GM18499 (cell line): ENCODE results near the gene WIPI1.

ENCODE experiments used
- ATAC-seq: cut with Tn5 transposase; IDR thresholded peaks from one replicate; pipeline ENCODE4 v1.9.1; 2021; ENCODE audit warnings: moderate number of reproducible peaks; ENCODE audit not compliant: insufficient read depth, unreplicated experiment

The WIPI1 gene

DNA sequence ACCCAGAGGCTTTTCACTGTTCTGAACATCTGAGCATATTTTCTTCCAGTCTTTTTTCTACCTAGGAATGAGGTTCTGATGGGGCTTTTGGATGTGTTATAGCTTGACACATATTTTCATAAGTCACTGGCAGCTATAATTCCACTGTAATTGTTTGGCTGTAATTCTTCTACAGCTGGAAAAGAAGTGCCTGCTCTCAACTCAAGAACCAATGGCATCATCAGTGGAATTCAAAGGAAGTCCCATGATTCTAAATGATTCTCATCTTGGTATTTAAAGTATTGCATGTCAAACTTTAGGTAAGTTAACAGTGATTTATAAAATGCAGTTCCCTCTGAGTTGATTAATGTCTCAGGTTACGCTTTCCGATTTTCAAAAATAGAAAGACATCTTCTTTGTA is 16.8 kb downstream of the WIPI1 start:
- ATAC-seq: no peak

DNA sequence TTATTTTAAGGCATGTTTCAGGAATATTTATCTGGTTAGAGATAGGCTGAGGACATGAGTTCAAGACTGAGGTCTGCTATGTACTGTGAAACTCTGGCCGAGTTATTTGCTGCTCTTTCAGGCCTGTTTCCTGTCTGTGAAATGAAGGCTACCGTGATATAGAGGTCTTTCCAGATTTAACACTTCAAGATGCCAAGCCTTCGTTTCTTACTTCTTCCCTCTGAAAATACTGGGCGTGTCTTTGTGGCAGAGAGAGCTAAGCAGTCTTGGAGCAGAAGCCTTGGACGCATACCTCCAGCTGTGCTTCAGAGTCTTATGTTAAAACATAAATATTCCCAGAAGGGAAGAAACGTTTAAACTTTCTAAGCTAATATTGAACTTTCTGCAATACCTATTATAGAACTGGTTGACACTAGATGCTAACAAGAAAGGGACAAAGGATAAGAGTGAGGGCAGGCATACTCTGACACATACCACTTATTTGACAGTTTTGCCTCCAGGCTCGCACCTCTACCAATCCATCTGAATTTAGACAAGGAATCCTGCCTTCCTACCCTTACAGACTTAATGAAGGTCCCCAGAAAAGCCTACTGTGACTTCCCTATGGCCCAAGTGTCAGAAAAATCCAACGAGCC is 17.5 kb downstream of the WIPI1 start:
- no peak for ATAC-seq

DNA sequence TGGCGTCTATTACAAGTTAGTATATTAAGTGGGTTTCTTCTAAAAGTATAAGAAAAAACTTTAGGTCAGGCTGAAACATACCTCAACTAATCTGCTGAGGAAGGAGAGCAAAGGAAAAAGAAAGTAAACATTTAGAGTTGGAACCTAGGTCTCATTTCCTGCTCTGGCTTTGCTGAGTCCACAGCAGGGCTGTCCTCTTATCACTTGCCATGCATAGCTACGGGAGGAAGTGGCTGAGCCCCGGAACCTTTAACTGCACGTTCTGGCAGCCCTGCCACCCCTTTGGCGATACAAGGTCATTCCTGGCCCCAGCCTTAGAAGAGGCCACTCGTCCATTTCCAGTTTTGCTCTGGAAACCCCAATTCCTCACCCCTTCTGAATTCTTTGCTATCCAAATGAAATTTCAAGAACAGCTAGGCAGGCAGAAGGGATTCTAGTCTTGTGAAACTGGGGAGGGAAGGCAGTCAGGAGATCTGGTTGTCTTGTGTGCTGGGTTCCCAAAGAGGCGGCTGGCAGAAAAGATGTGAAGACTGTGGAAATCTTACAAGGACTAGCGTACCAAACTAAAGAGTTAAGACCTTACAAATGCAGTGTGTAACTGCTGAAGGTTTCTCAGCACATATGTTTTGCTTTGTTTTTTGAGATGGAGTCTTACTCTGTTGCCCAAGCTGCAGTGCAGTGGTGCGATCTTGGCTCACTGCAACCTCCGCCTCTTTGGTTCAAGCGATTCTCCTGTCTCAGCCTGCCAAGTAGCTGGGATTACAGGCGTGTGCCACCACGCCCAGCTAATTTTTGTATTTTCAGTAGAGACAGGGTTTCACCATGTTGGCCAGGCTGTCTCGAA is 19.1 kb downstream of the WIPI1 start:
- no peak for ATAC-seq

DNA sequence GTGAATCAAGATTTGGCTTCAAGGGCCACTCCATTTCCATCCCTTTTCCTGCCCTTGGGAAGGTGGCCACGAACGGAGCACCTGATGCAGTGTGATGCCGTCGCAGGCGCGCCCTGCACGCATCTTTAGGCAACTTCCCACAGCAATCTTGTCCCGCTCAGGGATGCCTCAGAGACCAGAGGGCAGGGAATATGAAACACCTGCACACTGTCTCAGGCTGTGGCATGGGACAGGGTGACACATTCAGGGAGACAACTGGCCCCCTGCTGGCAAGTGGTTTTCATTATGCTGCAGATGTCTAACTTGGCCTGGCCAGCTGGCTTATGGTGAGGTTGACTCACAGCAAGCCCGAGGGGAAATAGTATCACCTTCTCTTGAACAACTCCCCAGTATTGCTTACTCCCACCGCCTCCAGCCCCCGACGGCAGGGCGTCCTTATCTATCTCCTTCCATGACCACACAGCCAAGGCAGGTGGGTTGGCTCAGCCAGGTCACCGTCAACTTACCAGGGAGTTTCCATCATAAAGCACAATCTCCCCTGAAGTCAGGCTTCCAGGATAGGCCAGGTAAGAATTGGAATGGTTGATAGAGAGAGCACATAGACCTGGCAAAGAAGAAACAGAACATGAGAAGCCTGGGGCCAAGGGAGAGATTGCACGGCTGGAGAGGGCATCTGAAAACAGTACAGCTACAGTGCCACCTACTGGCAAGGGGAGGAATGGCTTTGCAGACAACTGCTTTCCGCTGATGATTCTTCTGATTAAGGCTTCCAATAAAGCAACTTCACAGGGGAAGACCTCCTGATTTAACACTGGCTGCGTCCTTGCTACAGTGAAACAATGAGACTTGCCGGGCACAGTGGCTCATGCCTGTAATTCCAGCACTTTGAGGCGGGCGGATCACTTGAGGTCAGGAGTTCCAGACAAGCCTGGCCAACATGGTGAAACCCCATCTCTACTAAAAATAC is 21.1 kb downstream of the WIPI1 start:
- no peak for ATAC-seq

DNA sequence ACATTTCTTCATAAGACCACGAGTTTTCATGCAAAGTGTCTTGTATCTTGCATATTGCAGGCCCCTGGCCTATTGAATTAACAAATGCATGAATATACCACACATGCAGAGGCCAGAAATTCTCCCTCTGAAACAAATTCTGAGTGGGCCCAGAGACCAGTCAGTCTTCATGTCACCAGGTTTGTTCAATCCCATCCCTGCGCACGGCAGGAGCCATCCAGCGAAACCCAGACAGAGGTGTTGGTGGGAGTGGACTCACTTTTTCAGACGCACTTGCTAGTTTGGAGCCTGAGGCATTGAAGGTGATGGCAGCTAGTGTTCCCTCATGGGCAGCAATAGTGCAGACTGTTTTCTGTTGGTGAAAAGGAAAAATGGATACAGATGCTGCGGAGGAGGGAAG is 21.9 kb downstream of the WIPI1 start:
- no peak for ATAC-seq

DNA sequence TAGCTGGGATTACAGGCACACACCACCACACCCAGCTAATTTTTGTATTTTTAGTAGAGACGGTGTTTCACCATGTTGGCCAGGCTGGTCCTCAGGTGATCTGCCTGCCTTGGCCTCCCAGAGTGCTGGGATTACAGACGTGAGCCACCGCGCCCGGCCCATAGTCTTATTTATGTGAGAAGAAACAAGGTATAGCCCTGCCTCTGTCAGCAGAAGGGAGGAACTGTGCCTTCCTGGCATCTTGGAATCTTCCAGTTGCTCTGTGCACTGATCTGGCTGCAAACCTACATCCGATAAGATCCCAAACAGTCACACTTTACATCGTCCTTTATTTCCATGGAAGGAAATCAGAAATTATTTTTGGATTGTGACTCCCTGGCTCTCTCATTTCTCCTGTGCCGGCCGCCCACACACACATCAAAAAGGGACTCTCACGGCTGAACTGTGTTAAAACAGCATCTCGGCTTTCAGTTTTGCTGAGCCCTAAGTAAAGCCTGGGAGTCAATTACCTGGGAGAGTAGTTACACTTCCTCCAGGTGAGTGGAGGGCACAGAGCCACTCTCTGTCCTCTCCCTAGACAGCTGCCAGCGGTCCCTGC is 23.3 kb downstream of the WIPI1 start:
- no peak for ATAC-seq

DNA sequence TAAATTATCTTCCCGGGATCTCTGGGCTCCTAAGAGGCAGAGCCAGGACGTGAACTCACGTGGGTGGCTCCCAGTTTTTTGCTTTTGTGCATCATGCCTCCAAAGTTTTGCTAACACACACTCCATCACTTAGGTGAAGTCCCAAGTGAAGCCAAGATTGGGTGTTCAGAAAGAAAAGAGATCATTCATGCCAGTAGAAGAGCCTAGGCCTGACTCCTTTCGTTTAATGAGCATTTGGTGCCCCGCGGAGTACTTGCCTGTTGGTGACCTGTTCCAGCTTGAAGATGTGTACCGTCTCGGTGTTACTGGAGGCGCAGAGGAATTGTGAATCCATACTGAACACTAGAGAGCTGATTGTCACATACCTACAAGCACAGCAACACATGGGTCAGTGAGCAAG is 24.1 kb downstream of the WIPI1 start:
- no peak for ATAC-seq

DNA sequence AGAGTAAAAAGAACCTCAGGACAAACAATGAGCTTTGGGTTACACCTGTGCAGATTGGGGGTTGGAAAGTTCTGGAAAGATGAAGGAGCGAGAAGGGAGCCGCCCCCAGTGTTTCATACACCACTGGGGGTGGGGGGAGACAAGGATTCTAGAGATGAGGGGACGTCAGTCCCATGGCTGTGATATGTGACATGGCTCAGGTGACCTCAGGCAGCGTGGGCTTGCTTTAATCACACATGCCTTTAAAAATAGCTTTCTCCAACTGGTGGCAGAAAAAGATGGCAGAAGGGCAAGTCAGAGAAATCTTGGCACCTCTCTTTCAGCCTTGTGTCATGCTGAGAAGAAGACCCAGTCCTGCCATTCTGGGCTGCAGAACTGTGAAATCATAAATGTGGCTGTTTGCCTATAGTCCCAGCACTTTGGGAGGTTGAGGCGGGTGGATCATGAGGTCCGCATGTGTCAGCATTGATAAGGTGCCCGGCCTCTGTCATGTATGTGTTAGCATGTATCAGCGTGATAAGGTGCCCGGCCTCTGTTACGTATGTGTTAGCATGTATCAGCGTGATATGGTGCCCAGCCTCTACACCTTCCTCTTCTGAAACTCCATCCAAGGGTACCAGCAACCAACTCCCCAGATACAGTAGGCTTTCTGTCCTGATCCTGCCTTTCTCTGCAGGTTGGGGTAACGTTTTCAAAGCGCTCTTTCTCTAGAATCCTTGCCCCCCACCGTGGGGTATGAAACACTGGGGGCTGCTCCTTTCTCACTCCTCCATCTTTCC is 25.0 kb downstream of the WIPI1 start:
- ATAC-seq: no peak

DNA sequence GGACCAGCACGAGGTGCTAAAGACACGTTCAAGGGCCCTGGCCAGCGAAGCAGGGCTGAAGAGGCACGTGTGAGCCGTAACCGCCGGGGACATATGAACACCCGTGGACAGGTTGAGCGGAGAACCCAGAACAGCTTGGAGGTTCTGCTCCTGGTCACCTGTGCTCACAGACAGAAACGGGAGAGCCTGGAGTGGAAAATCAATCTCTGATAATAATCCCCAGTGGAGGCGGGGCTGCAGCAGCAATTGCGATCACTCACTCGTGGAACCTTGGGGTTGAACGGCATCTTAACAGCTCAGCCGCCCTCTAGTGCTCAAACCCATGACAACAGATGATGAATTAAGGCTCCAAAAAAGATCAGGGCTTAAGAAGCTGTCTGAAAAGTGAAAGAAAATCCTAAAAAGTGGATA is 25.6 kb downstream of the WIPI1 start:
- ATAC-seq: no peak

DNA sequence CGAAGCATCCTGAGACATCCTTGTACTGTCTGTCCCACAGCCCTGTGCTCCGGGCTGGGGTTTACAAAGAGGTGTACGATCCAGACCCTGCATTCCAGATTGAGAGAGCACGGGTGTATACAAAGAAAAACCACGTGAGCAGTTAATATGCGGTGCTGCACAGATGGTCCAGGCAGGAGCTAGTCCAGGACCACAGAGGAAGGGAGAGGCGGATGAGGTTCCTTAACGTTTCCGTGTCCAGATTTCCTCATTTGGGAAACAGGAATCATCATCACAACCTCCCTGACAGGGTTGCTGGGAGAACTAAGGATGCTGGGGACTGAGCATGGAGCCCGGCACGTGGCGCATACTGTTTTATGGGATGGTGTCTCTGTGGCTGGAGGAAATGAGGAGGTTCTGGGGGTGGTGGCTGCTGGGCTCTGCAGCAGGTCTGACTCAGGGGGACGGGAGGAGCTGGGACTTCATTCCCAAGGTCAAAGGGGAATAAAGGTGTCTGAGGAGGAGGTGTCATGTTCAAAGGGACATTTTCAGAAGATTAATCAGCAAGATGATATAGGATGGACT is 26.2 kb downstream of the WIPI1 start:
- no peak for ATAC-seq

DNA sequence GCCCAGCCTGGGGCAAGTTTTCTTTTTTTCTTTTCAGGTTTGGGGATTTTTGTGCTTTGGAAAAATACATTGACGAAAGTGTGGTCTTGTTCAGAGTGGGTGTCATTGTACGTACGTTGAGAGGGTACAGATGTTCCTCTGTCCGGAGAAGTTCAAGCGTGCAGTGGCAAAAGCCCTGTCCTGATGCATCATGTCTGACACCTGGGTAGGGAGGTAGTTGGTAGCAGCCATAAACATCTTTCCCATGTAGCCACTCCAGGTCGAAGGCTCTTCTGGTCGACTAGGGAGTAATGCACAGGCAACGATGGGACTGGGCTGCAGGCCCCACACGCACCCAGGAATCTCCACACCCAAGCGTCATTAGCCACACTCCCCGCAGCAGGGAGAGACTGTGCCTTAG is 27.4 kb downstream of the WIPI1 start:
- ATAC-seq: no peak

DNA sequence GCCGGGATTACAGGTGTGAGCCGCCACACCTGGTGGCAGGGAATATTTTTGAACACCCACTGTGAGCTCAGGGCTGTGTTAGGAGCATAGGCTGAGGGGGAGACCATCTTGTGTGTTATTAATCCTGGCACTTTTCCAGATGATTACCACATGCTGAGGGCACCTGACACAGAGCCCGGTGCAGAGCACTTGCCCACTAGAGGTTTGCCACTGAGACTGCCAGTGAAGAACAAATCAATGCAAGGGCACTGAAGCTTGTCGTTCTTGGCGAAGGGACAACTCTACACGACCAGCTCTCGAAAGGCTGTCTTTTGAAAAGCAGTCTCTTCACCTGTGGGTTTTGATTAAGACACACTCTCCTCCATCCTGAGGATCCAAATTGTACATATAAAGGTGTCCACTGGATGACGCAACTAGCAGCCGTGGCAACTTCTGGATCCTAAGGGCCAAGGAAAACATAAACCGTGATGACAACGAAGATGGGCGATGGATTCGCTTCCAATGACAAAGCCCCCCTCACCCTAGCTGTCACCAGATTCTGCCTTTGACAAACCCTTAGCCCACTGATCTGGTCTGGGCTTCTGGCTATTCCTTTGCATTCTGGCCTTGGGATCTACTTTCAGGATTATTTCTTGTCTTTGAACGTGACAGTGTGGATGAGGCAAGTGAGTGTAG is 28.7 kb downstream of the WIPI1 start:
- no peak for ATAC-seq

DNA sequence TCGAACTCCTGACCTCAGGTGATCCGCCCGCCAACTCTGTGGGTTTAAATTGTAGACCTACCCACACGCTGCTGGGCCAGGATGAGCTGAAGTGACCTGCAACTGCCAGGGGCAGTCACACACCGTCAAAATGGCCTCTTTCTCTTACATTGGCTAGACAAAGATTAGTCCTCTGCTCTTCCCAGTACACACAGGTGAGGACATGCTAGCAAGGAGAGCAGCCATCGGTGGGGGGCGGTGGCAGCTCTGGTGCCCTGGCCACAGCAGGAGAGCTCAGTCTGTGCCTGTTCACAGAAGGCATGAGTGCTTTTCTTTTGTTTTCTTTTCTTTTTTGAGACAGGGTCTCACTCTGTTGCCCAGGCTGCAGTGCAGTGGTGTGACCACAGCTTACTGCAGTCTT is 29.7 kb downstream of the WIPI1 start:
- ATAC-seq: no peak

DNA sequence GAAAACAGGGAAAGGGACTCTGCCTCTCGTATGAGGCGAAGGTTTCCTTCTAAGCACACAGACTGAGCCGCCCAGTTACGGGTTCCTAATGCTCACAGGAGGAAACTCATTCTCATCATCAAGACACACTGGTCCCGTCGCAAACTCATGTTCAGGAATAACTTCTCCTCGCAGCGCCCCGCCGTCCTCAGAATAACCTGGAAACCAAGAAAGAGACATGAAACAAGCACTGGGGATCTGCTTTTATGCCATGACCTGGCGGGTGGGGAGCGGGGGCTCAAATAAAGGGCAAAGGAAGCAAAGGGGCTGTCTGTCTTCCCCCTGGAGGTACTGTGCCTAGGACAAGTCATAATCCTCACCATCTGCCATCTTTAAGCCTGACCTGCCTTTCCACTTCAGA is 31.3 kb downstream of the WIPI1 start:
- no peak for ATAC-seq

DNA sequence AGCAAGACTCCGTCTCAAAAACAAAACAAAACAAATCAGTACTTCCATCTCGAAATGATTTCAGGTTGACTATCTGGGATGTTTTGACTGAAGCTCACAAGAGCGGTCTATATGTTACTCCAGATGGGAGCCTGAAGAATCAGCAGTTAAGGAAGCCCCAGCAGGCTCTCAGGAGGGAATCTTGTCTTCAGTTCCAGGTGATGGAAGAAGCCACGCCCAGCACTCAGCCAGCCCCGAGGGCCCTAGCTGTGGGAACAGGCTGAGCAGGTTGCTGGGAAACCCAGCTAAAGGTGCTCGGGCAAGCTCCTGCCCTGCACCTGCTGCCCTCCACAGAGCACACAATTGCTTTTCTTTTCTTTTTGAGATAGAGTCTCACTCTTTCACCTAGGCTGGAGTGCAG is 32.4 kb downstream of the WIPI1 start:
- ATAC-seq: no peak

DNA sequence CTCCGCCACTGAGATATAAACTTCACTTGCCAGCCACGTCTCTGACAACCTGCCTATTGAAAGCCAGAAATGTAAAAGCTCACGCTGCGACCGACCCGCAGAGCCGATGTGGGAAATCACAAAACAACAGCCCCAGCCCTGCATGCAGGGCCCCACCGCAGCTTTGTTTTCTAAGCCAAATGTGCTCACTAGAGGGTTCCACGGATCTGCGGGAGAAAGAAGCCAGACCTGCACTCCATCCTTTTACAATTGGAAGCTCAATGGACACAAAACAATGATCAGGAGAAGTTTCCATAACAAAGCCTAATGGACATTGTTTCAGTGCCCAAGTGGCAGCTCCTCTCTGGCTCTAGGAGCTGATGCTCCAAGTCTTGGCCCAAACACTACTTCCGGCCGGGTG is 33.1 kb downstream of the WIPI1 start:
- ATAC-seq: no peak

DNA sequence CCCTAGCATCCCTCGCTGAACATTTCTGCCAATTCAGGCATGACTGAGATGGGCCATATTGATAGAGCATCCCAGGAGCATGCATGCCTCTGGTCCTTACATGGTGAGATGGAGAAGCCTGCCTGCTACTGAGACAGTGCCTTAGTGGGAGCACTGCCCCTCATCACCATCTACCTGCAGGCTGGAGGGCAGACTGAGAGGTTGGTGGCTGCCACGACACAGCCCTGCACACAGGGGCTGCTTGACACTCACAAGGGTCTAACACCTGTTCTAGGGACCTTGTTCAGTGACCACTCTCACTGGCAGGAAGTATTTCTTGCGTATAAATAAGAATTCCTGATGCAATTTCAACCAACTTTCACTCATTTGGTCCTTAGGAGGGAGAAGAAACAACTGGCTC is 34.0 kb downstream of the WIPI1 start:
- ATAC-seq: no peak

DNA sequence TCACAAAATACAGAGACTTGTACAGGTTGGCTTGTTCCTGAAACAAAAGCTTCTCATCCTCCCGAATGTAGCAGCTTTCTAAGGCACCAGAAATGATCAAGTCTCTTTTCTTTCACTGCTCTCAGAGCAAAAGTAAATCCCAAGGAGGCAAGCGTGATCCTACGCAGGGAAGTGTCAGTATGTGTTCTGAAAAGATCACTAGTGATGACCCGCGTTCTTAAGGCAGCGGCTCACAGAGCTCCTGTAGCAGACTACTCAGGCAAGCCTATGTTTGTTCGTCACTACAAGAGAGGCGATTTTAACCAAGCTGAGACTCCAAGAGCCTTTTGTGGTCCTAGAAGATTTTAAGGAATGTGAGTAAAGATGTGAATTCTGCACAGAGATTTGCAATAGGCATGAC is 34.5 kb downstream of the WIPI1 start:
- no peak for ATAC-seq

DNA sequence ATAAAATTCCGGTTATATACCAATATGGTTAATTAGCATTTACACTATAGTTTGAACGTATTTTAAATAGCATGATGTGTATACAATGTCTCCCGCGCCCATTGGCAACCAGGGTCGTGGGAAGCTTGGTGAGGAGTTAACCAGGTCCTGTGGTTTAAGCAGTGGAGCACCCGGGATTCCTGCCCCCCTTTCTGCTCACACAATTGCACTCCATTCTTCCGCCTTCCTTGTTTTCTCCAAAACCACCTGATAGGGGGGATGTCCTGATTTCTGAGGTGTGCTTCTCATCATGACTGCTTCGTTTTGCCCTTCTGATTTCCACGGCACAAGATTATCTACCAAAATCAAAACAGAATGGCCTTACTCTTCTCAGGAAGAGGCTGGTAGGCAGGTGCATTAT is 35.8 kb downstream of the WIPI1 start:
- ATAC-seq: no peak
